DND-41 (cell line): ENCODE data around the gene UGT1A5.

ENCODE experiments used
- CTCF ChIP-seq: IDR thresholded peaks from 2 replicates; pipeline ENCODE4 v1.5.1; 2012; ENCODE audit warnings: borderline replicate concordance, low read length, moderate library complexity, mild to moderate bottlenecking; ENCODE audit not compliant: poor library complexity, severe bottlenecking; ENCODE audit errors: extremely low read depth
- EZH2 ChIP-seq: IDR thresholded peaks from 3 replicates; pipeline ENCODE4 v1.6.1; 2012; ENCODE audit warnings: borderline replicate concordance, low read depth, mild to moderate bottlenecking, moderate library complexity, low read length, inconsistent platforms; ENCODE audit not compliant: severe bottlenecking

DNA sequence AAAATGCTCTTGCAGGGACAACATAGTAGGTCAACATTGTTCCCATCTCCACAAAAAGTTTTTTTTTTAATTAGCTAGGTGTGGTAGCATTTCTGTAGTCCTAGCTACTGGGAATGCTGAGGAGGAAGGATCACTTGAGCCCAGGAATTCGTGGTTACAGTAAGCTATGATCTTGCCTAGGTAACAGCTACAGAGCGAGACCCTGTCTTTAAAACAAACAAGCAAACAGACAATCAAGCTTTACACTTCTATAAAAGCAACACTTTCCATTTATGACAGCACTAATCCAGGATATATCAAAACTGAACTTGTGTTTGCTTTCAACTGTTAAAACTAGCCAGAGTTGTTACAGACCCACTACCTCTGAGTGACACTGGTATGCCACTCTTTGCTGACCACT is 28.2 kb downstream of the UGT1A5 start:
- TF ChIP-seq CTCF (no peak), EZH2 (no peak)
